BLaER1 treated with 17β-estradiol and CSF1 and Interleukin-3, amounts not matched to agents 10 nM and 100 nM (cell line): ENCODE measurements around the gene BTBD2.

Source experiments
- H3K27ac ChIP-seq, 11 experiments: shearing (Covaris generic); formaldehyde crosslinking; 2 replicates each; pipeline ENCODE4 v1.8.1; 2022
- H3K27me3 ChIP-seq, 11 experiments: shearing (Covaris generic); formaldehyde crosslinking; 2 replicates each; pipeline ENCODE4 v1.8.1; 2022
- H3K36me3 ChIP-seq, 11 experiments: shearing (Covaris generic); formaldehyde crosslinking; 2 replicates each; pipeline ENCODE4 v1.8.1; 2022
- H3K4me1 ChIP-seq, 10 experiments: shearing (Covaris generic); formaldehyde crosslinking; 2 replicates each; pipeline ENCODE4 v1.8.1; 2022
- H3K4me2 ChIP-seq, 11 experiments: shearing (Covaris generic); formaldehyde crosslinking; 2 replicates each; pipeline ENCODE4 v1.8.1; 2022
- H3K4me3 ChIP-seq, 10 experiments: shearing (Covaris generic); formaldehyde crosslinking; 2 replicates each; pipeline ENCODE4 v1.8.1; 2022
- H3K9ac ChIP-seq, 11 experiments: shearing (Covaris generic); formaldehyde crosslinking; 2 replicates each; pipeline ENCODE4 v1.8.1; 2022
- H3K9me3 ChIP-seq, 11 experiments: shearing (Covaris generic); formaldehyde crosslinking; replicated peaks in 1 of 11; 2 replicates each; pipeline ENCODE4 v1.8.1; 2022
- H4K20me1 ChIP-seq, 11 experiments: shearing (Covaris generic); formaldehyde crosslinking; 2 replicates each; pipeline ENCODE4 v1.8.1; 2022
- Cebpa-rat ChIP-seq, 11 experiments: shearing (Covaris generic); IDR thresholded peaks; 2 replicates each; pipeline ENCODE4 v1.8.1; 2022

The BTBD2 gene

DNA sequence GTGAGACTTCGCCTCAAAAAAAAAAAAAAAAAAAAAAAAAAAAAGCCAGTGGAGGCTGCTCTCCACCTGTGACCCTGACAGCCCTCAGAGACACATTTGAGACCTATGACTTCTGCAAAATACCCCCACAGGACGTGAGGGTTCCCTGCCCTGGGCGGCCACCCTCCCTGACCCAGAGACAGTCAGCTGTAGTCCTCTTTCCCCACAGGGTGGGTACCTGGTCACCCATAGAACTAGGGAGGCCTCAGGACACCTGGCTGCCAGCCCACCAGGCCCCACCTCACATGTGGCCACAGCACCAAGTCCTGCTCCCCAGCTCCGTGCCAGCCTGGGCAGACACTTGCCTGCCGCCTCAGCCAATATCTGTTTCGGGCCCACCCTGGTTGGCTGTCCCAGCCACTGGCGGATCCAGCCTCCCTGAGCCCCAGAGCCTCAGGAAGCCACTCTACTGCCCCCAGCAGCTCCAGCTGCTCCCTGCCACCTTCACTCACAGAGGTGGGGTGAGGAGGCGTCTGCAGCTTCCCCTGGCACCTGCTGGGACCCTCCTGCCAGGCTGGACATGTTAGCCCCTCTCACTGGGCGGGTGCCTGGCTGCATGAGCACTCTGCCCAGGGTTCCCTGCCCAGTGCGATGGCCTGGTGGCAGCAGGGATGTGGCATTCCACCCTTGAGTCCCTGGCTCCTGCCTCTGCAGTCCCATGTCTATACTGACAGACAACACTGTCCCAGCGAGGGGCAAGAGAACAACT is 28.6 kb upstream of the BTBD2 start:
- Histone ChIP-seq H3K27me3 (no peaks in the 10 kb centered on the region), H3K4me3 (no peak overlapping the region), H3K9me3 (no peaks in the 10 kb centered on the region), H3K9ac (peak overlapping the region; percentile 23 to 98 (median 90); a peak in 20 of 22 replicates), H3K4me2 (peak overlapping the region; percentile 91 to 100 (median 99)), H3K36me3 (peaks cover 81 to 97% (median 95%) of the 10 kb centered on the region in 11 experiments), H4K20me1 (peaks cover 61 to 98% (median 96%) of the 10 kb centered on the region in 11 experiments), H3K27ac (peak overlapping the region in 9 of 11 experiments; percentile 4 to 57 (median 37); a peak in 13 of 22 replicates), H3K4me1 (peaks cover 84 to 91% (median 87%) of the 10 kb centered on the region in 10 experiments)
- TF ChIP-seq Cebpa-rat (IDR thresholded peaks at IDR 0.05): no peak

DNA sequence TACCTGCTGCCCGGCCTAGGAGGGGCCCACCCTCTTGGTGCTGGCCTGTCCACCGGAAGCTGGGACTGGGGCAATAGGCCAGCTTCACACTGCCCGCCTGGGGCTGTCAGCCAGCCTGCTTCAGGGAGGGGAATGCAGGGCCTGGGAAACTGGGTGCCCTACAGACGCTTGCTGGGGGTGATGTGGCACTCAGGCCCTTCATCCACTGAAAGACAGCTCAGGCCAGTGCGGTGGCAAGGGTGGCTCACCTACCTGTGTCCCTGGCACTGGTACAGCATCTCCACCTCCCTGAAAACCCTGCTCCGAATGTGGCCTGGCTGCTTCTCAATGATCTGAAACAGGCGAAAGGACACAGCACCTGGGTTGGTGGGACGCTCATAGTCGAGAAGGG is 27.7 kb upstream of the BTBD2 start:
- H3K27ac ChIP-seq: peak overlapping the region; percentile 78 to 94 (median 87); a peak in 18 of 22 replicates
- H3K27me3 ChIP-seq: no peaks in the 10 kb centered on the region
- H3K4me3 ChIP-seq: peak overlapping the region in 4 of 10 experiments; percentile 40 to 55 (median 50); a peak in 5 of 20 replicates
- peak overlapping the region; percentile 26 to 86 (median 79); a peak in 15 of 22 replicates for H3K9ac ChIP-seq
- H3K36me3 ChIP-seq: peaks cover 81 to 97% (median 95%) of the 10 kb centered on the region in 11 experiments
- peaks cover 75 to 86% (median 78%) of the 10 kb centered on the region in 10 experiments for H3K4me1 ChIP-seq
- H3K4me2 ChIP-seq: peak overlapping the region; percentile 91 to 100 (median 98)
- TF ChIP-seq Cebpa-rat (IDR thresholded peaks at IDR 0.05): no peak
- no peaks in the 10 kb centered on the region for H3K9me3 ChIP-seq
- H4K20me1 ChIP-seq: peaks cover 52 to 98% (median 95%) of the 10 kb centered on the region in 11 experiments

DNA sequence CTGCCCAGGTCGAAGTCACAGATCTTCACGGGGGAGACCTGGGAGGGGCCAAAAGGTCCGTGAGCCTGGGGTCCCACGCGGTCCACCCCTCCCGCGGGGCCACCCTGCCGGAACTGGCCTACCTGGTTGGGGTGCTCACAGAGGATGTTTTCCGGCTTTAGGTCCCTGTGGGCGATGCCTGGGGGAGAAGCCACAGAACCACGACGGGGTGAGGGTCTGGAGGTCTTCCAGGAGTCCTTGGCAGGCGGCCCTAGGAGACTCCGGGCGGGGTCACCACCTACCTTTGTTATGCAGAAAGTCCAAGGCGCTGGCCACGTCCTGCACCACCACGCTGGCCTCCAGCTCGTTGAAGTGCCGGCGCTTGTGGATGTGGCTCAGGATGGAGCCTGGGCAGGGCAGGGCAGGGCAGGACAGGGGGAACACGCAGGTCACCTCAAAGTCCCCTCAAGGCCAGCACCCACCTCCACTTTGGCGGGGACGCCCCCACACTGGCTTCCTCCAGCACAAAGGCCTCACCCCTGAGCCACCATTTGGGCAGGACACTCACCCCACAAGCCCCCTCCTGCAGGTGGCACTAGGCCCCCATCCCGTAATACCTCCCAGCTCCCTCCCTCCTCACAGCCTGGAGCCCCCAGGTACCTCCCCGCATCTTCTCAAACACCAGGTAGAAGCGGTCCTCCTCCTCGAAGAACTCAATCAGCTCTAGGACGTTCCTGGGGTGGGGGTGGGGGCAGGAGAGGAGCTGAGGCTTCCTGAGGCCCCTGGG is 27.2 kb upstream of the BTBD2 start:
- peak overlapping the region; percentile 91 to 100 (median 98) for H3K4me2 ChIP-seq
- H3K4me1 ChIP-seq: peaks cover 69 to 86% (median 74%) of the 10 kb centered on the region in 10 experiments
- H4K20me1 ChIP-seq: peaks cover 46 to 98% (median 95%) of the 10 kb centered on the region in 11 experiments
- H3K9me3 ChIP-seq: no peaks in the 10 kb centered on the region
- peak overlapping the region; percentile 40 to 66 (median 50); a peak in 19 of 20 replicates for H3K4me3 ChIP-seq
- no peaks in the 10 kb centered on the region for H3K27me3 ChIP-seq
- peak overlapping the region; percentile 78 to 94 (median 87) for H3K27ac ChIP-seq
- peaks cover 81 to 97% (median 95%) of the 10 kb centered on the region in 11 experiments for H3K36me3 ChIP-seq
- no peak for TF ChIP-seq Cebpa-rat (IDR thresholded peaks at IDR 0.05)
- H3K9ac ChIP-seq: peak overlapping the region; percentile 73 to 86 (median 81)

DNA sequence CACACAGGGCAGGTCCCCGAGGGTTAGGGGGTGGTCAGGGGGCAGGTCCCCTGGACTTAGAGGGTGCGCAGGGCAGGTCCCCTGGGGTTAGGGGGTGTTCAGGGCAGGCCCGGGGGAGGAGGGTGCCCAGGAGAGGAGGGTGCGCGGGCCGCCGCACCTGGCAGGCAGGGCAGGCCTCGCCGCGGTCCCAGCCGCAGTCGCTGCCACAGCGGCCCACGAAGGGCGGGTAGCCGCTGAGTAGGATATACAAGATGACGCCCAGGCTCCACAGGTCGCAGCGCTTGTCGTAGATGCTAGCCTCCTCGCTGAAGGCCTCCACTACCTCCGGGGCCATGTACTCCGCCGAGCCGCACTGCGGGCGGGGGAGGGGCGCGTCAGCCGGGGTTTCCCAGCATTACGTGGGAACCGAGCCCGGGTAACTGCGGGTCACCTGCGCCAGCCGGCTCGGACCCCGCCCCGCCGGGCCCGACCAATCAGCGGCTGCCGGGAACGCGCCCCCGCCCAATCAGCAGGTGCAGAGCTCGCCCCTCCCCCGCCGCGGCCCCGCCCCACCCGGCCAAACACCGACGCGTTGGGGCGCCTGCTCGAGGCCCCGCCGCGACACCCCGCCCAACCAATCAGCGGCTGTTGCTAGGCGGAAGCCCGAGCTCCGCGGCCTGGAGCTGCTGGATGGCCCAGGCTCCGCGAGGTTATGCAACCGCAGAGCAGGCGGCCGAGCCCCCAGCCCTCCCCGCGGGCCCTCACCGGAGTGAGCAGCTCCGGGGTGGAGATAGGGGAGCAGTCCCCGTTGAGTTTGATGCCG is 26.4 kb upstream of the BTBD2 start:
- Histone ChIP-seq H3K36me3 (peaks cover 77 to 94% (median 93%) of the 10 kb centered on the region in 11 experiments), H3K4me2 (peak overlapping the region; percentile 96 to 100 (median 99)), H3K4me3 (peak overlapping the region; percentile 43 to 66 (median 57)), H3K9ac (peak overlapping the region; percentile 75 to 94 (median 82)), H4K20me1 (peaks cover 39 to 97% (median 90%) of the 10 kb centered on the region in 11 experiments), H3K9me3 (no peaks in the 10 kb centered on the region), H3K27ac (peak overlapping the region; percentile 85 to 98 (median 91)), H3K4me1 (peaks cover 62 to 85% (median 66%) of the 10 kb centered on the region in 10 experiments), H3K27me3 (no peaks in the 10 kb centered on the region)
- TF ChIP-seq Cebpa-rat (IDR thresholded peaks at IDR 0.05): peak in 9 of 11 experiments; percentile 18 to 86 (median 65); a peak in 13 of 22 replicates

DNA sequence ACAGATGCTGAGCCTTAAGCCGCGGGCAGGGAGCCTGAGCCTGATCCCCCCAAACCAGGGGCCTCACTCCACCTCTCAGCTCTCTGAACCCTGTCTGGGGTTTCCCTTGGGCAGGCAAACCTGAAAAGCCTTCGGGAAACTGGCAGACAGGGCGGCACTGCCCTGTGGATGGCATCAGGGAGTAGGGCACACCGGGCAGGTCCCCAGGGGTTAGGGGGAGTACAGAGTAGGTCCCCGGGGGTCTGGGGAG is 25.8 kb upstream of the BTBD2 start:
- Histone ChIP-seq H3K4me1 (peaks cover 56 to 80% (median 61%) of the 10 kb centered on the region in 10 experiments), H3K27me3 (no peaks in the 10 kb centered on the region), H3K27ac (peak overlapping the region; percentile 85 to 98 (median 89)), H3K9ac (peak overlapping the region; percentile 75 to 94 (median 81)), H3K36me3 (peaks cover 73 to 89% (median 88%) of the 10 kb centered on the region in 11 experiments), H3K9me3 (peaks cover 0 to 2% (median 0%) of the 10 kb centered on the region in 11 experiments; a peak in 5 of 22 replicates), H4K20me1 (peaks cover 33 to 92% (median 85%) of the 10 kb centered on the region in 11 experiments), H3K4me3 (peak overlapping the region; percentile 43 to 65 (median 57)), H3K4me2 (peak overlapping the region; percentile 82 to 99 (median 96))
- no peak for TF ChIP-seq Cebpa-rat (IDR thresholded peaks at IDR 0.05)

DNA sequence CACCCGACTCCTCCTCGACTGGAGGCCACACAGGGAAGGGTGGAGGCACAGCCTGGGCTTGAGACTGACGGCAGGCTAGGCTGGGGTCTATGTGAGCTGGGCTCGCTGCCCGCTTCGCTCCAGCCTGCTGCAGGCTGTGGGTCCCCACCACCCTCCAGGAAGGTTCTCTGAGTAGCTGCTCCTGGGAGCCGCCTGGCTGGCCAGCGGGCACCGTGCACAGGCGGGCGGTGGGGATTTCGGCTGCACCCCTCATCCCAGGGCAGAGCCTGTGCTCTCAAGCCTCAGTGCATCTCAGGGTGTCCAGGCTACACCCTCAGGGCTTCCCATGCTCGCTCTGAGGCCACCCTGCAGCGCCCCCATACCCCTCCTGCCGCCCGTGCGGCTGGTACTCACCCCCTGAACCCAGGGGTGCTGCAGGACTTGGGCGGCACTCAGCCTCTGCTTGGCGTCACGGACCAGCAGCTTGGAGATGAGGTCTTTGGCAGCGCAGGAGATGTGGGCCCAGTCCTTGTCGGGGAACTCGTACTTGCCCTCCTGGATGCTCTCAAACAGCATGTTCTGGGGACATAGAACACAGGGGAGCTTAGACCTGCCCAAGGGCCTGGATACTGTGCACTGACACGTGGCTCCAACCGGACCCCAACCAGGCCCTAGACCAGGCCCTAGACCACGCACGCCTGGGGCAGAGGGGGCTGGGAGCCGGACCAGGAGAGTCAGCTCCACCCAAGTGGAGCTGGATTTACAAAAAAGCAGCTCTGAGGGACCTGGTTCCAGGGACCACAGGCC is 25.3 kb upstream of the BTBD2 start:
- H3K27ac ChIP-seq: peak overlapping the region; percentile 85 to 98 (median 89)
- H3K4me2 ChIP-seq: peak overlapping the region; percentile 82 to 99 (median 96)
- no peak for TF ChIP-seq Cebpa-rat (IDR thresholded peaks at IDR 0.05)
- peak overlapping the region; percentile 75 to 94 (median 81) for H3K9ac ChIP-seq
- peaks cover 51 to 75% (median 56%) of the 10 kb centered on the region in 10 experiments for H3K4me1 ChIP-seq
- H3K27me3 ChIP-seq: no peaks in the 10 kb centered on the region
- peak overlapping the region in 6 of 10 experiments; percentile 46 to 65 (median 58); a peak in 11 of 20 replicates for H3K4me3 ChIP-seq
- H3K9me3 ChIP-seq: peaks cover 2 to 7% (median 4%) of the 10 kb centered on the region in 11 experiments; a peak in 21 of 22 replicates
- peaks cover 68 to 83% (median 83%) of the 10 kb centered on the region in 11 experiments for H3K36me3 ChIP-seq
- H4K20me1 ChIP-seq: peaks cover 28 to 86% (median 80%) of the 10 kb centered on the region in 11 experiments

GRCh38 chr19:2039959-2040646 is 24.6 kb upstream of the BTBD2 start:
- TF ChIP-seq Cebpa-rat (IDR thresholded peaks at IDR 0.05): no peak
- H3K4me3 ChIP-seq: 0 out of 20 replicates have a peak overlapping the region, but pooled peaks of 1 of the 10 experiments have one; percentile 65
- H4K20me1 ChIP-seq: peaks cover 21 to 79% (median 72%) of the 10 kb centered on the region in 11 experiments
- peak overlapping the region in 10 of 11 experiments; percentile 85 to 97 (median 88); a peak in 14 of 22 replicates for H3K27ac ChIP-seq
- peak overlapping the region in 10 of 11 experiments; percentile 31 to 94 (median 82); a peak in 14 of 22 replicates for H3K9ac ChIP-seq
- peak overlapping the region in 8 of 11 experiments; percentile 82 to 99 (median 96); a peak in 10 of 22 replicates for H3K4me2 ChIP-seq
- H3K27me3 ChIP-seq: no peaks in the 10 kb centered on the region
- H3K9me3 ChIP-seq: peaks cover 8 to 15% (median 11%) of the 10 kb centered on the region in 11 experiments; a peak in 21 of 22 replicates
- peaks cover 60 to 76% (median 75%) of the 10 kb centered on the region in 11 experiments for H3K36me3 ChIP-seq
- peaks cover 44 to 73% (median 50%) of the 10 kb centered on the region in 10 experiments for H3K4me1 ChIP-seq
